Astrocyte of the spinal cord (primary cell): ENCODE measurements around the gene AGPS.

ENCODE experiments used
- DNase-seq: peaks from one replicate; pipeline ENCODE4 v3.0.0; 2011; ENCODE audit warnings: low read depth, low spot score
- H3K4me3 ChIP-seq: 2 replicates; pipeline ENCODE4 v1.5.1; 2011; ENCODE audit warnings: low read depth, mild to moderate bottlenecking, low read length, moderate library complexity
- CTCF ChIP-seq: IDR thresholded peaks from 2 replicates; pipeline ENCODE4 v1.5.1; 2012; ENCODE audit warnings: low read depth, mild to moderate bottlenecking, low read length, inconsistent platforms
- in situ Hi-C: cut with HindIII; loops from 2 replicates; pipeline ENCODE4 v1.10.0; 2017; ENCODE audit warnings: low sequenced_read_pairs

Gene AGPS

GRCh38 chr2:177584030-177584692, 191.6 kb downstream of the AGPS start:
- TF ChIP-seq CTCF, result no peak
- no peak overlapping the region for H3K4me3 ChIP-seq
- DNase-seq, result no peak
- in situ Hi-C loops, result no loop called here

GRCh38 chr2:177585234-177585863, 192.8 kb downstream of the AGPS start:
- TF ChIP-seq CTCF, result no peak
- in situ Hi-C loops, result no loop called here
- H3K4me3 ChIP-seq, result no peak overlapping the region
- DNase-seq, result no peak

GRCh38 chr2:177586154-177586553, 193.6 kb downstream of the AGPS start:
- TF ChIP-seq CTCF, result no peak
- in situ Hi-C loops, result no loop called here
- no peak overlapping the region for H3K4me3 ChIP-seq
- DNase-seq, result no peak

GRCh38 chr2:177587371-177587770, 194.8 kb downstream of the AGPS start:
- TF ChIP-seq CTCF, result no peak
- no peak overlapping the region for H3K4me3 ChIP-seq
- no peak for DNase-seq
- in situ Hi-C loops, result no loop called here

- H3K4me3 ChIP-seq, result no peak overlapping the region
- TF ChIP-seq CTCF, result no peak
- DNase-seq, result no peak
- in situ Hi-C loops, result no loop called here
These were observed 196.1 kb downstream of the AGPS start for GRCh38 chr2:177588671-177589070.

- H3K4me3 ChIP-seq, result no peak overlapping the region
- no peak for TF ChIP-seq CTCF
- in situ Hi-C loops, result no loop called here
- no peak for DNase-seq
These were observed 196.6 kb downstream of the AGPS start for GRCh38 chr2:177589186-177589585.
